ENCODE data around the gene ZNF101. TPM values are rescaled to one million over a fixed set of nuclear protein-coding genes. Genes with fewer than 3 reads are reported as not detected.

Gene ZNF101
- total and polyA plus RNA-seq, 9 of the 15 experiments (the other 6 are each of a cell fraction or from before 2014, with no cell fraction given), result 9.6 to 20.3 (median 12.4) TPM

DNA sequence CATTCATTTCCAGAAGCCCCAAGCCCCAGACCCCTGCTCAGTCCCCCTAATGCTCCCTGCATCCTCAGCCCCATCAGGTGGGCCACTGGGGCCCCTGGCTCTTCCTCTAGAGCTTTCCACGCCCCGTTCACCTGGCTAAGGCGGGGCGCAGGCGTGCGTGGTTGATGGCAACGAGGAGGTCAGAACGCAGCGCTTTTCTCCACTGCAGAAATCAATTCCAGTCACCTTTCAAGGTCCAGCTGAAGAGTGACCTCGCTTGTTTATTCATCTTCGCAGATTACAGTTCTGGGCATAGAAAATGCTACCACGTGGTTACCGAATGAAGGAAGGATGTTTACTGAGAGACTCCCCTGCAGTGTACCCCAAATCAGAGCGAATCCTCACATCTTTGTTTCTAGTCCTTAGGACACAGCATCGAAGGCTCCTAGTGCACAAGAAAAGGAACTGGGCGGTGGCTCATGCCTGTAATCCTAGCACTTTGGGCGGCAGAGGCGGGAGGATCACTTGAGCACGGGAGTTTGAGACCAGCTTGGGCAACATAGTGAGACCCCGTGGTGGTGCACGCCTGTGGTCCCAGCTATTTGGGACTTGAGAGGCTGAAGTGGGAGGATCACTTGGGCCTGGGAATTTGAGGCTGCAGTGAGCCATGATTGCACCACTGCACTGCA is 49.3 kb upstream of the ZNF101 start:
- no peaks in the 10 kb centered on the region for H3K36me3 ChIP-seq (ENCODE audit: control insufficient read depth, insufficient read depth, low read length)
- WGBS (ENCODE audit: insufficient coverage, low coverage, missing lambda C conversion rate), result 34% methylated on average over 21 of the region's 21 CpGs
- ChIA-PET POLR2A (interaction anchor here (0.9 kb wide), 1 partner anchor 68 kb away, joined by 7 read pairs; no protein-coding TSS in a partner anchor), CTCF (ENCODE audit: low intra/inter-chr PET ratio) (no interaction called here)
- no peaks in the 10 kb centered on the region for H3K9me1 ChIP-seq (ENCODE audit: control insufficient read depth, insufficient read depth, low read length)
- FAIRE-seq (no peak), DNase-seq (ENCODE audit: extremely low read depth in 1 of 4, low spot score in 3 of 4) (no peak), ATAC-seq (no peak)
- TF ChIP-seq ASH1L (IDR thresholded peaks at IDR 0.05; ENCODE audit: borderline replicate concordance, low read depth, partially characterized antibody) (no peak), PHTF2 (CRISPR knock-in tag; IDR thresholded peaks at IDR 0.05) (no peak), PTTG1 (tag; IDR thresholded peaks at IDR 0.05; ENCODE audit: low read depth) (no peak), RBM15 (IDR thresholded peaks at IDR 0.05; ENCODE audit: insufficient read depth, low read length) (no peak), NCOR1 (IDR thresholded peaks at IDR 0.05) (no peak), BMI1 (IDR thresholded peaks at IDR 0.05; ENCODE audit: low read length) (no peak), ZKSCAN3 (CRISPR knock-in tag; IDR thresholded peaks at IDR 0.05) (no peak)
- TF ChIP-seq, protein P1, sequence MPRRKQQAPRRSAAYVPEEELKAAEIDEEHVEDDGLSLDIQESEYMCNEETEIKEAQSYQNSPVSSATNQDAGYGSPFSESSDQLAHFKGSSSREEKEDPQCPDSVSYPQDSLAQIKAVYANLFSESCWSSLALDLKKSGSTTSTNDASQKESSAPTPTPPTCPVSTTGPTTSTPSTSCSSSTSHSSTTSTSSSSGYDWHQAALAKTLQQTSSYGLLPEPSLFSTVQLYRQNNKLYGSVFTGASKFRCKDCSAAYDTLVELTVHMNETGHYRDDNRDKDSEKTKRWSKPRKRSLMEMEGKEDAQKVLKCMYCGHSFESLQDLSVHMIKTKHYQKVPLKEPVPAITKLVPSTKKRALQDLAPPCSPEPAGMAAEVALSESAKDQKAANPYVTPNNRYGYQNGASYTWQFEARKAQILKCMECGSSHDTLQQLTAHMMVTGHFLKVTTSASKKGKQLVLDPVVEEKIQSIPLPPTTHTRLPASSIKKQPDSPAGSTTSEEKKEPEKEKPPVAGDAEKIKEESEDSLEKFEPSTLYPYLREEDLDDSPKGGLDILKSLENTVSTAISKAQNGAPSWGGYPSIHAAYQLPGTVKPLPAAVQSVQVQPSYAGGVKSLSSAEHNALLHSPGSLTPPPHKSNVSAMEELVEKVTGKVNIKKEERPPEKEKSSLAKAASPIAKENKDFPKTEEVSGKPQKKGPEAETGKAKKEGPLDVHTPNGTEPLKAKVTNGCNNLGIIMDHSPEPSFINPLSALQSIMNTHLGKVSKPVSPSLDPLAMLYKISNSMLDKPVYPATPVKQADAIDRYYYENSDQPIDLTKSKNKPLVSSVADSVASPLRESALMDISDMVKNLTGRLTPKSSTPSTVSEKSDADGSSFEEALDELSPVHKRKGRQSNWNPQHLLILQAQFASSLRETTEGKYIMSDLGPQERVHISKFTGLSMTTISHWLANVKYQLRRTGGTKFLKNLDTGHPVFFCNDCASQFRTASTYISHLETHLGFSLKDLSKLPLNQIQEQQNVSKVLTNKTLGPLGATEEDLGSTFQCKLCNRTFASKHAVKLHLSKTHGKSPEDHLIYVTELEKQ (CRISPR knock-in tag; IDR thresholded peaks at IDR 0.05), result no peak
- peaks cover 7 to 28% of the 10 kb centered on the region in 2 experiments for H3K4me1 ChIP-seq (replicated peaks in 1 of 2; ENCODE audit: control insufficient read depth in 2 of 2, insufficient read depth in 2 of 2, low read length in 2 of 2)
- no peaks in the 10 kb centered on the region; a peak in 1 of 5 replicates for H3K27me3 ChIP-seq (ENCODE audit: control insufficient read depth in 2 of 2, insufficient read depth in 2 of 2, low read length in 2 of 2)
- in situ Hi-C loops (cut with MboI) (no loop called here), intact Hi-C loops (cut with micrococcal nuclease) (no loop called here)
- 0 out of 4 replicates have a peak overlapping the region, but pooled peaks of 1 of the 2 experiments have one; percentile 58 for H3K9ac ChIP-seq (ENCODE audit: insufficient read depth in 1 of 2, low read depth in 2 of 2, low read length in 2 of 2)
- H4K20me1 ChIP-seq (replicated peaks; ENCODE audit: control insufficient read depth, insufficient read depth, low read length), result no peaks in the 10 kb centered on the region
- H3K4me2 ChIP-seq (ENCODE audit: insufficient read depth, low read length), result no peak overlapping the region; the same call in 1 of the 2 replicates
- no peaks in the 10 kb centered on the region for H3K9me3 ChIP-seq (replicated peaks; ENCODE audit: control insufficient read depth, insufficient read depth, low read depth, low read length)
- no peak overlapping the region for H3K27ac ChIP-seq (ENCODE audit: extremely low read depth, low read depth, low read length)
- H2AFZ ChIP-seq (ENCODE audit: low read depth, low read length), result peak overlapping the region; percentile 42; the same call in 1 of the 2 replicates
- no TSS peak for BruUV-seq (replicated peaks)
- H3K79me2 ChIP-seq (ENCODE audit: control insufficient read depth, insufficient read depth, low read length), result no peaks in the 10 kb centered on the region
- no peak overlapping the region; the same call in 1 of the 2 replicates for H3K4me3 ChIP-seq
